Measurements from ENCODE around the gene MPO. TPM values are rescaled to one million over a fixed set of nuclear protein-coding genes. Genes with fewer than 3 reads are reported as not detected.

The MPO gene
- total and polyA plus RNA-seq, 9 of the 15 experiments (the other 6 are each of a cell fraction or from before 2014, with no cell fraction given), result 0.04 to 0.47 (median 0.39) TPM; not detected in 6

- H4K20me1 ChIP-seq (replicated peaks; ENCODE audit: control insufficient read depth, insufficient read depth, low read length), result no peaks in the 10 kb centered on the region
- ATAC-seq (no peak), DNase-seq (ENCODE audit: extremely low read depth in 1 of 4, low spot score in 3 of 4) (no peak), FAIRE-seq (no peak)
- no peaks in the 10 kb centered on the region for H3K27me3 ChIP-seq (ENCODE audit: control insufficient read depth in 2 of 2, insufficient read depth in 2 of 2, low read length in 2 of 2)
- ChIA-PET POLR2A (no interaction called here), CTCF (ENCODE audit: low intra/inter-chr PET ratio) (no interaction called here)
- no peaks in the 10 kb centered on the region for H3K9me1 ChIP-seq (ENCODE audit: control insufficient read depth, insufficient read depth, low read length)
- no peak overlapping the region for H3K27ac ChIP-seq (ENCODE audit: extremely low read depth, low read depth, low read length)
- BruUV-seq (replicated peaks), result no TSS peak
- H3K4me1 ChIP-seq (replicated peaks in 1 of 2; ENCODE audit: control insufficient read depth in 2 of 2, insufficient read depth in 2 of 2, low read length in 2 of 2), result peaks cover 5 to 18% of the 10 kb centered on the region in 2 experiments; a peak in 3 of 5 replicates
- no peaks in the 10 kb centered on the region; the same call in none of the 2 replicates for H3K9me3 ChIP-seq (replicated peaks; ENCODE audit: control insufficient read depth, insufficient read depth, low read depth, low read length)
- H3K79me2 ChIP-seq (ENCODE audit: control insufficient read depth, insufficient read depth, low read length), result no peaks in the 10 kb centered on the region
- in situ Hi-C loops (cut with MboI), result loop anchor here (25.0 kb wide), 1 partner anchor 721 kb away; no protein-coding TSS in a partner anchor
- intact Hi-C loops (cut with micrococcal nuclease), result no loop called here
- no peaks in the 10 kb centered on the region for H3K36me3 ChIP-seq (ENCODE audit: control insufficient read depth, insufficient read depth, low read length)
- H3K9ac ChIP-seq (ENCODE audit: insufficient read depth in 1 of 2, low read depth in 2 of 2, low read length in 2 of 2), result no peak overlapping the region
- 42% methylated on average over 5 of the region's 5 CpGs for WGBS (ENCODE audit: insufficient coverage, low coverage, missing lambda C conversion rate)
- H2AFZ ChIP-seq (ENCODE audit: low read depth, low read length), result no peak overlapping the region
- H3K4me2 ChIP-seq (ENCODE audit: insufficient read depth, low read length), result no peak overlapping the region
- no peak overlapping the region for H3K4me3 ChIP-seq
- TF ChIP-seq PRDM10 (IDR thresholded peaks at IDR 0.05; ENCODE audit: partially characterized antibody), result no peak
- no peak for TF ChIP-seq HNRNPK (IDR thresholded peaks at IDR 0.05; ENCODE audit: low read depth, low read length, poor library complexity, severe bottlenecking)
- TF ChIP-seq PTBP1 (IDR thresholded peaks at IDR 0.05; ENCODE audit: low read depth, low read length), result no peak
- no peak for TF ChIP-seq GTF2E2 (tag; IDR thresholded peaks at IDR 0.05)
- TF ChIP-seq BRF1 (IDR thresholded peaks at IDR 0.05; ENCODE audit: borderline replicate concordance, extremely low read depth, insufficient read length), result no peak
- TF ChIP-seq HIVEP1 (CRISPR knock-in tag; IDR thresholded peaks at IDR 0.05), result no peak
- no peak for TF ChIP-seq MTF1 (CRISPR knock-in tag; IDR thresholded peaks at IDR 0.05; ENCODE audit: borderline replicate concordance)
- no peak for TF ChIP-seq RCOR1 (IDR thresholded peaks at IDR 0.05; ENCODE audit: borderline replicate concordance in 1 of 2, low read depth in 2 of 2, low read length in 2 of 2)
Measured at GRCh38 chr17:58291246-58291645, 10.5 kb upstream of the MPO start.
